ENCODE data around the gene OSM.

DNA sequence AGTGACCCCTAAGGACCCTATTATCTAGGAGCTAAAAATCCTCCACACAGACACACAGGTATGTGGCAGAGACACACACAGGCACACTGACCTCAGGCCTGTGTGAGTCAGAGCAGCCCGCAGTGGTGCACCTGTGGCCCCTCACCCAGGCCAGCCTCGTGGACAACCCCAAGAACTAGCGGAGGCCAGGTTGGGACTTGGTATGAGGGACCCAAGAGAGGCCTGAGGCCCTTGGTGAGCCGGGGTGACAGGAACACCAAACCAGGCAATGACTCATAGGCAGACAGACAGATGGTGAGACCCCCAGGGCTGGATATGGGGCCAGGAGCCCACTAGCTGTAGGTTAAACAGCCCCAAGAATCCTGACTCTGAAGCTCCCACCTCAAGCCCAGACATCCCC, 16.7 kb upstream of the OSM start:
- TF ChIP-seq, protein P1, sequence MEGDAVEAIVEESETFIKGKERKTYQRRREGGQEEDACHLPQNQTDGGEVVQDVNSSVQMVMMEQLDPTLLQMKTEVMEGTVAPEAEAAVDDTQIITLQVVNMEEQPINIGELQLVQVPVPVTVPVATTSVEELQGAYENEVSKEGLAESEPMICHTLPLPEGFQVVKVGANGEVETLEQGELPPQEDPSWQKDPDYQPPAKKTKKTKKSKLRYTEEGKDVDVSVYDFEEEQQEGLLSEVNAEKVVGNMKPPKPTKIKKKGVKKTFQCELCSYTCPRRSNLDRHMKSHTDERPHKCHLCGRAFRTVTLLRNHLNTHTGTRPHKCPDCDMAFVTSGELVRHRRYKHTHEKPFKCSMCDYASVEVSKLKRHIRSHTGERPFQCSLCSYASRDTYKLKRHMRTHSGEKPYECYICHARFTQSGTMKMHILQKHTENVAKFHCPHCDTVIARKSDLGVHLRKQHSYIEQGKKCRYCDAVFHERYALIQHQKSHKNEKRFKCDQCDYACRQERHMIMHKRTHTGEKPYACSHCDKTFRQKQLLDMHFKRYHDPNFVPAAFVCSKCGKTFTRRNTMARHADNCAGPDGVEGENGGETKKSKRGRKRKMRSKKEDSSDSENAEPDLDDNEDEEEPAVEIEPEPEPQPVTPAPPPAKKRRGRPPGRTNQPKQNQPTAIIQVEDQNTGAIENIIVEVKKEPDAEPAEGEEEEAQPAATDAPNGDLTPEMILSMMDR (IDR thresholded peaks at IDR 0.05) = no peak
- TF ChIP-seq POLR2AphosphoS5 (IDR thresholded peaks at IDR 0.05; ENCODE audit: low read depth, low read length) = no peak
